ENCODE data around the gene CMSS1. TPM values are rescaled to one million over a fixed set of nuclear protein-coding genes. Genes with fewer than 3 reads are reported as not detected.

The CMSS1 gene
- total RNA-seq, 1 donor from 2014 or later, result 35.7 TPM

DNA sequence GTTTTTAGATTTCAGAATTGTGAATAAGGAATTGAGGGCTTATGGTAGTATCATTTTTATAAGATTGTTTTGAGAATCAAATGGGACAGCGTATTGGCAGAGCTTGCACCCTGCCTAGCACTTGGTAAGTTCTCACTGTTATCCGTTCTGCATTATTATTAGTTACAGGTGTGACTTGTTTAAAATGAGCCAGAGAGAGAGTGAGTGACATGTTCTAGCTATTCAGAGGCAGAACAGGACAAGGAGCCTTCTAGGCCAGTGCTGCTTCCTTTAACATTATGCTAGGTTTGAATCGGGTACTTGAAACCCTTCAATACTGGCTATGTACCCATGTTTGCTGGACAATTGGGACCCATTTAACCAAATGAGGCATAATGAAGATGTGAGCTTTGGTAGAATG, 162.9 kb downstream of the CMSS1 start:
- Mint-ChIP-seq H3K9me3 (ENCODE audit: low read depth) (peaks cover 7% of the 10 kb centered on the region), H3K36me3 (ENCODE audit: insufficient read depth) (peaks cover 4% of the 10 kb centered on the region), H3K4me3 (ENCODE audit: low read depth) (no peak overlapping the region), H3K27me3 (no peaks in the 10 kb centered on the region), H3K4me1 (ENCODE audit: low read depth) (peaks cover 9% of the 10 kb centered on the region), H3K27ac (no peak overlapping the region)
- TF ChIP-seq, protein P1, sequence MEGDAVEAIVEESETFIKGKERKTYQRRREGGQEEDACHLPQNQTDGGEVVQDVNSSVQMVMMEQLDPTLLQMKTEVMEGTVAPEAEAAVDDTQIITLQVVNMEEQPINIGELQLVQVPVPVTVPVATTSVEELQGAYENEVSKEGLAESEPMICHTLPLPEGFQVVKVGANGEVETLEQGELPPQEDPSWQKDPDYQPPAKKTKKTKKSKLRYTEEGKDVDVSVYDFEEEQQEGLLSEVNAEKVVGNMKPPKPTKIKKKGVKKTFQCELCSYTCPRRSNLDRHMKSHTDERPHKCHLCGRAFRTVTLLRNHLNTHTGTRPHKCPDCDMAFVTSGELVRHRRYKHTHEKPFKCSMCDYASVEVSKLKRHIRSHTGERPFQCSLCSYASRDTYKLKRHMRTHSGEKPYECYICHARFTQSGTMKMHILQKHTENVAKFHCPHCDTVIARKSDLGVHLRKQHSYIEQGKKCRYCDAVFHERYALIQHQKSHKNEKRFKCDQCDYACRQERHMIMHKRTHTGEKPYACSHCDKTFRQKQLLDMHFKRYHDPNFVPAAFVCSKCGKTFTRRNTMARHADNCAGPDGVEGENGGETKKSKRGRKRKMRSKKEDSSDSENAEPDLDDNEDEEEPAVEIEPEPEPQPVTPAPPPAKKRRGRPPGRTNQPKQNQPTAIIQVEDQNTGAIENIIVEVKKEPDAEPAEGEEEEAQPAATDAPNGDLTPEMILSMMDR (IDR thresholded peaks at IDR 0.05; ENCODE audit: unreplicated experiment), result no peak
- no peak for DNase-seq (ENCODE audit: low spot score, unreplicated experiment)

DNA sequence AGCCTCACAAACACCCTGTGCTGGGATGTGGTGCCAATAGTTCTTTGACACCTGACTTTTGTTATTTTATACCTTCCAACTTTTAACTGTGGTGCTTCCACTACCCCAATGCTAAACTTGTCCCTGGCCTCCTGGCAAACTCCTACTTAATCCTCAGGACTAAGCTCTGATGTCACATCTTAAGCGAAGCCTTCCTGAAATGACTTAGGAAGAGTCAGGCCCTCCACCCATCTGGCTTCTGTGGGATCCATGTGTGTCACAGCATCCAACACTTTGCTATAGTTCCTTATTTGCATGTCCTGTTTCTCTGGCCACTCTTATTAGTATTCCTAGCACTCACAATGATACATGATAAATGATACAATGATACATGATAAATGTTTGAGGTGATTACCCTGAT, 163.5 kb downstream of the CMSS1 start:
- Mint-ChIP-seq H3K4me1 (ENCODE audit: low read depth) (peaks cover 9% of the 10 kb centered on the region), H3K9me3 (ENCODE audit: low read depth) (peaks cover 7% of the 10 kb centered on the region), H3K36me3 (ENCODE audit: insufficient read depth) (peaks cover 4% of the 10 kb centered on the region), H3K27me3 (no peaks in the 10 kb centered on the region), H3K4me3 (ENCODE audit: low read depth) (no peak overlapping the region), H3K27ac (no peak overlapping the region)
- TF ChIP-seq, protein P1 (IDR thresholded peaks at IDR 0.05; ENCODE audit: unreplicated experiment), result no peak
- DNase-seq (ENCODE audit: low spot score, unreplicated experiment), result no peak

DNA sequence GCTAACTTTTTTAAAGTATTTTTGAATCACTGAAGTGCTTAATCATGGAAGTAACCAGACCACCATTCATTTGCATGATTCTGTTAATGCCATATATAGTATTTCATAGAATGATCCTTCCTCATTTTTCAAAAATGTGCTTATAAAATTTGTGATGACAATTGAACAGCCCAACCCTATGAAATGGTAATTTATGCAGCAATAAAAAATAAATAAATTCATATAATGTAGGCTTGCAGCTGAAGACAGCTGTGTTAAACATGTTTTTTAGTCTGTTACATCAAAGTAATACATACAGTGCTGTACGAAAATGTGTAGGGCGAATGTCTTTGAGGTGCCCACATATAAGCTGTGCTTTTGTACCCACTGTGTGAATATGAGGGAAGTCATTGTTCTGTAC, 165.0 kb downstream of the CMSS1 start:
- Mint-ChIP-seq H3K27me3 (no peaks in the 10 kb centered on the region), H3K36me3 (ENCODE audit: insufficient read depth) (peaks cover 2% of the 10 kb centered on the region), H3K4me3 (ENCODE audit: low read depth) (no peak overlapping the region), H3K4me1 (ENCODE audit: low read depth) (peaks cover 9% of the 10 kb centered on the region), H3K9me3 (ENCODE audit: low read depth) (no peaks in the 10 kb centered on the region), H3K27ac (no peak overlapping the region)
- DNase-seq (ENCODE audit: low spot score, unreplicated experiment), result no peak
- TF ChIP-seq, protein P1 (IDR thresholded peaks at IDR 0.05; ENCODE audit: unreplicated experiment), result no peak

DNA sequence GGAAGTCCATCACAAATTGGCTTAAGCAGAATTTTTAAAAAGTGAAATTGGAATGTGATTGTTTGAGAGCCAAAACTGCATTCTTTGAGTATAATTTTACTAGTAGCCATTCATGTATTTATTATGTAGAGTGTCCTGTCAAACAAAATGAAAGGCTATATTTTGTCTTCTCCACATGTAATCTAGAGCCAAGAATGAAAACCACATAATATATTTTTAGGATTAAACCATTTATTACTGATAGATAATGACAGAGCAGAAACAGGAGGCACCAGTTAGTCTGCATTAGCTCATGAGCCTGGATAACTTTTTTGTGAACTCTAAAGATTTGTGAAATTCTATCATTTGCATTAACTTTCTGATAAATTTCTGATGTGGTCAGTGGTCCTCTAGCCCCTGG, 166.5 kb downstream of the CMSS1 start:
- Mint-ChIP-seq H3K27me3 (no peaks in the 10 kb centered on the region), H3K27ac (no peak overlapping the region), H3K36me3 (ENCODE audit: insufficient read depth) (peaks cover 2% of the 10 kb centered on the region), H3K4me3 (ENCODE audit: low read depth) (no peak overlapping the region), H3K9me3 (ENCODE audit: low read depth) (no peaks in the 10 kb centered on the region), H3K4me1 (ENCODE audit: low read depth) (peaks cover 9% of the 10 kb centered on the region)
- TF ChIP-seq, protein P1 (IDR thresholded peaks at IDR 0.05; ENCODE audit: unreplicated experiment), result no peak
- DNase-seq (ENCODE audit: low spot score, unreplicated experiment), result no peak

DNA sequence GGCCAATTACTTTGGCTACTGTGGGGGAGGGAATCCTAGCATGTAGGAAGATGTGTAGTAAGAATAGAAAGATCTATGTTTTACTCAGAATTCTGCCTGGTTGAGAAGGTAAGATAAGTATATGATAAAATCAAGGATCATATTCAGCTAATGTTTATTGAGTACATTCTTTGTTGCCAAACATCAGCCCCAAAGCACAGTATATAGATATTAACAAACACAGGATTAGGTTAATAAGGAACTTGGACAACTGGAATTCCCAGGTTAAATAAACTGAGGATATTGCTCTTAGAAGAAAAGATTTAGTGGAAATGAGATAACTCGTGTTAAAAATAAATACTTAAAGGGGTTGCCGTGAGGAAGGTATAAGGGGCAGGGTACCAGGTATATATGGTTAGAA, 167.0 kb downstream of the CMSS1 start:
- Mint-ChIP-seq H3K4me3 (ENCODE audit: low read depth) (no peak overlapping the region), H3K27ac (no peak overlapping the region), H3K4me1 (ENCODE audit: low read depth) (peaks cover 9% of the 10 kb centered on the region), H3K9me3 (ENCODE audit: low read depth) (no peaks in the 10 kb centered on the region), H3K27me3 (no peaks in the 10 kb centered on the region), H3K36me3 (ENCODE audit: insufficient read depth) (peaks cover 2% of the 10 kb centered on the region)
- no peak for DNase-seq (ENCODE audit: low spot score, unreplicated experiment)
- TF ChIP-seq, protein P1 (IDR thresholded peaks at IDR 0.05; ENCODE audit: unreplicated experiment), result no peak

Measured in progenitor cell of endocrine pancreas (in vitro differentiated cells).